ENCODE measurements around the gene ELOA2. TPM values are rescaled to one million over a fixed set of nuclear protein-coding genes. Genes with fewer than 3 reads are reported as not detected.

The ELOA2 gene
- total and polyA plus RNA-seq, 4 donors = not detected

GRCh38 chr18:47067648-47068047, 32.2 kb upstream of the ELOA2 start:
- no peak overlapping the region for H3K4me3 ChIP-seq (ENCODE audit: low read depth in 1 of 3, low read length in 3 of 3)
- no peak for TF ChIP-seq HNF4A (conservative IDR thresholded peaks at IDR 0.05)
- no peak for TF ChIP-seq SP1 (IDR thresholded peaks at IDR 0.05)
- no peak for TF ChIP-seq EGR1 (IDR thresholded peaks at IDR 0.05; ENCODE audit: low read depth in 2 of 2)
- TF ChIP-seq YY1 (IDR thresholded peaks at IDR 0.05) = no peak
- no peak for TF ChIP-seq ZBTB33 (IDR thresholded peaks at IDR 0.05)
- TF ChIP-seq JUND (IDR thresholded peaks at IDR 0.05) = no peak
- TF ChIP-seq GABPA (IDR thresholded peaks at IDR 0.05 in 1 of 2, conservative IDR thresholded peaks at IDR 0.05 in 1 of 2) = no peak
- no peak for TF ChIP-seq RAD21 (IDR thresholded peaks at IDR 0.05)
- no peaks in the 10 kb centered on the region for H3K9me3 ChIP-seq (ENCODE audit: control insufficient read depth in 4 of 4, low read length in 3 of 4)
- H3K27ac ChIP-seq (ENCODE audit: low read depth in 1 of 2, low read length in 2 of 2) = no peak overlapping the region
- H3K27me3 ChIP-seq (ENCODE audit: control insufficient read depth in 4 of 4, insufficient read depth in 4 of 4, low read length in 3 of 4) = no peaks in the 10 kb centered on the region
- H3K36me3 ChIP-seq (ENCODE audit: control insufficient read depth in 4 of 4, insufficient read depth in 3 of 4, low read depth in 1 of 4, low read length in 3 of 4) = no peaks in the 10 kb centered on the region
- no peak overlapping the region for H3K9ac ChIP-seq (ENCODE audit: low read depth in 1 of 2, low read length in 2 of 2)
- WGBS = 75% methylated on average over 3 of the region's 3 CpGs
- DNase-seq (ENCODE audit: low spot score) = no peak
- H3K4me1 ChIP-seq (ENCODE audit: control insufficient read depth in 4 of 4, insufficient read depth in 4 of 4, low read length in 3 of 4) = no peaks in the 10 kb centered on the region

GRCh38 chr18:47063096-47063495, 27.7 kb upstream of the ELOA2 start:
- Histone ChIP-seq H3K9me3 (ENCODE audit: control insufficient read depth in 4 of 4, low read length in 3 of 4) (no peaks in the 10 kb centered on the region), H3K4me3 (ENCODE audit: low read depth in 1 of 3, low read length in 3 of 3) (no peak overlapping the region), H3K27ac (ENCODE audit: low read depth in 1 of 2, low read length in 2 of 2) (no peak overlapping the region), H3K4me1 (ENCODE audit: control insufficient read depth in 4 of 4, insufficient read depth in 4 of 4, low read length in 3 of 4) (no peaks in the 10 kb centered on the region), H3K36me3 (ENCODE audit: control insufficient read depth in 4 of 4, insufficient read depth in 3 of 4, low read depth in 1 of 4, low read length in 3 of 4) (no peaks in the 10 kb centered on the region), H3K9ac (ENCODE audit: low read depth in 1 of 2, low read length in 2 of 2) (no peak overlapping the region), H3K27me3 (ENCODE audit: control insufficient read depth in 4 of 4, insufficient read depth in 4 of 4, low read length in 3 of 4) (no peaks in the 10 kb centered on the region)
- 95% methylated on average over 8 of the region's 8 CpGs for WGBS
- TF ChIP-seq NR2F2 (IDR thresholded peaks at IDR 0.05) = no peak
- no peak for TF ChIP-seq YY1 (IDR thresholded peaks at IDR 0.05)
- no peak for TF ChIP-seq ATF3 (IDR thresholded peaks at IDR 0.05)
- TF ChIP-seq RXRA (IDR thresholded peaks at IDR 0.05) = no peak
- TF ChIP-seq CTCF (IDR thresholded peaks at IDR 0.05; ENCODE audit: low read depth, low read length, missing input control) = no peak
- no peak for TF ChIP-seq HNF4A (conservative IDR thresholded peaks at IDR 0.05)
- no peak for TF ChIP-seq MAX (IDR thresholded peaks at IDR 0.05)
- TF ChIP-seq JUND (IDR thresholded peaks at IDR 0.05) = no peak
- no peak for TF ChIP-seq FOXA1 (IDR thresholded peaks at IDR 0.05)
- no peak for TF ChIP-seq EGR1 (IDR thresholded peaks at IDR 0.05; ENCODE audit: low read depth in 2 of 2)
- no peak for TF ChIP-seq GABPA (IDR thresholded peaks at IDR 0.05 in 1 of 2, conservative IDR thresholded peaks at IDR 0.05 in 1 of 2)
- TF ChIP-seq HNF4G (IDR thresholded peaks at IDR 0.05) = no peak
- no peak for DNase-seq (ENCODE audit: low spot score)

- Histone ChIP-seq H3K9ac (ENCODE audit: low read depth in 1 of 2, low read length in 2 of 2) (no peak overlapping the region), H3K9me3 (ENCODE audit: control insufficient read depth in 4 of 4, low read length in 3 of 4) (no peaks in the 10 kb centered on the region), H3K27me3 (ENCODE audit: control insufficient read depth in 4 of 4, insufficient read depth in 4 of 4, low read length in 3 of 4) (no peaks in the 10 kb centered on the region), H3K4me1 (ENCODE audit: control insufficient read depth in 4 of 4, insufficient read depth in 4 of 4, low read length in 3 of 4) (no peaks in the 10 kb centered on the region), H3K36me3 (ENCODE audit: control insufficient read depth in 4 of 4, insufficient read depth in 3 of 4, low read depth in 1 of 4, low read length in 3 of 4) (no peaks in the 10 kb centered on the region), H3K27ac (ENCODE audit: low read depth in 1 of 2, low read length in 2 of 2) (no peak overlapping the region), H3K4me3 (ENCODE audit: low read depth in 1 of 3, low read length in 3 of 3) (no peak overlapping the region)
- DNase-seq (ENCODE audit: low spot score) = no peak
- 71% methylated on average over 2 of the region's 2 CpGs for WGBS
- TF ChIP-seq RXRA (IDR thresholded peaks at IDR 0.05) (no peak), CTCF (IDR thresholded peaks at IDR 0.05; ENCODE audit: low read depth, low read length, missing input control) (no peak), MAX (IDR thresholded peaks at IDR 0.05) (no peak), RAD21 (IDR thresholded peaks at IDR 0.05) (no peak), TAF1 (conservative IDR thresholded peaks at IDR 0.05) (no peak)
These were observed 27.1 kb upstream of the ELOA2 start for GRCh38 chr18:47062471-47062870.

Data from liver (tissue), 9 donors.